SJCRH30 (cell line): Measurements from ENCODE around the gene TMEM198. TPM values are rescaled to one million over a fixed set of nuclear protein-coding genes. Genes with fewer than 3 reads are reported as not detected.
A peak's percentile ranks its signal among the peaks of the same experiment; 100 is the strongest.

Source experiments
- DNase-seq, 2 experiments: peaks; one replicate each; pipeline ENCODE4 v3.0.0-alpha.2; 2015 to 2020
- H3K27ac ChIP-seq: fragments of 250-450 bp; sonication (Bioruptor Pico); 2 replicates; pipeline ENCODE4 v1.5.1; 2020; ENCODE audit warnings: mild to moderate bottlenecking, moderate library complexity
- H3K27me3 ChIP-seq: fragments of 250-450 bp; sonication (Bioruptor Pico); 2 replicates; pipeline ENCODE4 v1.5.1; 2020; ENCODE audit warnings: mild to moderate bottlenecking, moderate library complexity
- H3K36me3 ChIP-seq: fragments of 250-450 bp; sonication (Bioruptor Pico); 2 replicates; pipeline ENCODE4 v1.5.1; 2020; ENCODE audit warnings: mild to moderate bottlenecking, moderate library complexity
- H3K4me1 ChIP-seq: fragments of 250-450 bp; sonication (Bioruptor Pico); 2 replicates; pipeline ENCODE4 v1.5.1; 2020; ENCODE audit warnings: mild to moderate bottlenecking, moderate library complexity
- H3K4me3 ChIP-seq: fragments of 250-450 bp; sonication (Bioruptor Pico); 2 replicates; pipeline ENCODE4 v1.5.1; 2020; ENCODE audit warnings: mild to moderate bottlenecking, moderate library complexity
- H3K9me3 ChIP-seq: fragments of 250-450 bp; sonication (Bioruptor Pico); replicated peaks from 2 replicates; pipeline ENCODE4 v1.5.1; 2020; ENCODE audit warnings: mild to moderate bottlenecking, moderate library complexity
- total RNA-seq: library from RNA; depleted of rRNA; stranded (reverse); fragments of >200 nt; shearing (Covaris generic); gene quantifications from 2 replicates; pipeline ENCODE4 v1.2.3, GENCODE V29; 2014

TMEM198 gene
- total RNA-seq, 1 experiment from 2014 or later = 8.1 TPM

GRCh38 chr2:219567791-219568361 lies 24.0 kb downstream of the TMEM198 start:
- no peak for DNase-seq
- Histone ChIP-seq H3K27ac (no peak overlapping the region), H3K36me3 (peaks cover 10% of the 10 kb centered on the region), H3K4me1 (peaks cover 23% of the 10 kb centered on the region), H3K4me3 (no peak overlapping the region), H3K27me3 (no peaks in the 10 kb centered on the region), H3K9me3 (no peaks in the 10 kb centered on the region)

DNA sequence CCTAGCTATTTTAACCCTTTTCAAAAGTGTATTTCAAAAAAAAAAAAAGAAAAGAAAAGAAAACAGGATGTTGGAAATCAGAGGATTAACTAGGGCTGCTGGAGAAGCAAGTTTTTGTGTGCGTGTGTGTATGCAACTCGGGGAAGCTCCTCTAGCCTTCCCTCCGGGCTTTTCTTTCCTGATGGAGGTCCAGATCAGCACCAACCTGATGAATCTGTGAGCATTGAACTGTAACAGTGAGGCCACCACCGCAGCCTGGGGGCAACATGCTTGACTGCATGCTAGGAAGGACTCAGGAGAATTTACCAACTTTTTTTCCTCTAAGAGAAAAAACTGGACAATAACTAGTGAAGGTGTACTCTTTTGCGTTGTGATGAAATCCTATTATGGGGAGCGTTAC lies 25.2 kb downstream of the TMEM198 start:
- Histone ChIP-seq H3K4me1 (peaks cover 15% of the 10 kb centered on the region), H3K27me3 (no peaks in the 10 kb centered on the region), H3K36me3 (peaks cover 10% of the 10 kb centered on the region), H3K4me3 (no peak overlapping the region), H3K9me3 (no peaks in the 10 kb centered on the region), H3K27ac (no peak overlapping the region)
- DNase-seq = peak; percentile 47 to 64

GRCh38 chr2:219569635-219570034 lies 25.8 kb downstream of the TMEM198 start:
- Histone ChIP-seq H3K4me1 (peaks cover 15% of the 10 kb centered on the region), H3K4me3 (peak overlapping the region; percentile 94), H3K27me3 (no peaks in the 10 kb centered on the region), H3K9me3 (no peaks in the 10 kb centered on the region), H3K36me3 (peaks cover 10% of the 10 kb centered on the region), H3K27ac (no peak overlapping the region)
- DNase-seq = no peak

- peak overlapping the region; percentile 83; the same call in 1 of the 2 replicates for H3K27ac ChIP-seq
These were observed 26.5 kb downstream of the TMEM198 start for GRCh38 chr2:219570194-219570923.

GRCh38 chr2:219570924-219571310 lies 27.1 kb downstream of the TMEM198 start:
- Histone ChIP-seq H3K4me3 (peak overlapping the region; percentile 94), H3K9me3 (no peaks in the 10 kb centered on the region), H3K4me1 (peaks cover 15% of the 10 kb centered on the region), H3K27me3 (no peaks in the 10 kb centered on the region), H3K27ac (peak overlapping the region; percentile 83), H3K36me3 (peaks cover 10% of the 10 kb centered on the region)
- peak; percentile 32 for DNase-seq

More at GRCh38 chr2:219570194-219570923, 26.5 kb downstream of the TMEM198 start:
- Histone ChIP-seq H3K36me3 (peaks cover 10% of the 10 kb centered on the region), H3K4me3 (peak overlapping the region; percentile 94), H3K4me1 (peaks cover 15% of the 10 kb centered on the region), H3K27me3 (no peaks in the 10 kb centered on the region), H3K9me3 (no peaks in the 10 kb centered on the region)
- DNase-seq = peak in 1 of 2 experiments; percentile 33

GRCh38 chr2:219571311-219572236 lies 27.7 kb downstream of the TMEM198 start, which contains the start of gene OBSL1:
OBSL1 (minus strand) TSS chr2:219571539; CDS start chr2:219571232, 307 bp downstream.
- Histone ChIP-seq H3K36me3 (peaks cover 10% of the 10 kb centered on the region), H3K4me1 (peaks cover 18% of the 10 kb centered on the region), H3K27ac (peak within 1 kb of the TSS; percentile 83), H3K27me3 (no peaks in the 10 kb centered on the region), H3K9me3 (no peaks in the 10 kb centered on the region), H3K4me3 (peak within 1 kb of the TSS; percentile 94)
- DNase-seq = peak; percentile 96 to 97

- no peaks in the 10 kb centered on the region for H3K9me3 ChIP-seq
- no peak for DNase-seq
- peaks cover 27% of the 10 kb centered on the region for H3K4me1 ChIP-seq
- peak within 1 kb of the TSS; percentile 94 for H3K4me3 ChIP-seq
- H3K27ac ChIP-seq = peak within 1 kb of the TSS; percentile 83
- no peaks in the 10 kb centered on the region for H3K27me3 ChIP-seq
- H3K36me3 ChIP-seq = peaks cover 10% of the 10 kb centered on the region
These were observed 28.6 kb downstream of the TMEM198 start, which contains the start of gene INHA for GRCh38 chr2:219572237-219573001. INHA (plus strand) TSS chr2:219572310; CDS start chr2:219572375, 65 bp downstream.

GRCh38 chr2:219573166-219573565 lies 29.3 kb downstream of the TMEM198 start:
- Histone ChIP-seq H3K27ac (no peak overlapping the region), H3K4me3 (no peak overlapping the region), H3K4me1 (peaks cover 31% of the 10 kb centered on the region), H3K36me3 (peaks cover 10% of the 10 kb centered on the region), H3K27me3 (no peaks in the 10 kb centered on the region), H3K9me3 (no peaks in the 10 kb centered on the region)
- DNase-seq = no peak

- no peak for DNase-seq
These were observed 30.9 kb downstream of the TMEM198 start for GRCh38 chr2:219574484-219575311.

GRCh38 chr2:219575566-219576504 lies 32.0 kb downstream of the TMEM198 start:
- Histone ChIP-seq H3K4me1 (peaks cover 23% of the 10 kb centered on the region), H3K4me3 (no peak overlapping the region), H3K27me3 (no peaks in the 10 kb centered on the region), H3K9me3 (no peaks in the 10 kb centered on the region), H3K27ac (no peak overlapping the region), H3K36me3 (no peaks in the 10 kb centered on the region)
- DNase-seq = no peak

More at GRCh38 chr2:219574484-219575311, 30.9 kb downstream of the TMEM198 start:
- no peaks in the 10 kb centered on the region for H3K27me3 ChIP-seq
- no peak overlapping the region for H3K4me3 ChIP-seq
- peaks cover 23% of the 10 kb centered on the region for H3K4me1 ChIP-seq
- no peak overlapping the region for H3K27ac ChIP-seq
- H3K36me3 ChIP-seq = peaks cover under 1% of the 10 kb centered on the region
- H3K9me3 ChIP-seq = no peaks in the 10 kb centered on the region

DNA sequence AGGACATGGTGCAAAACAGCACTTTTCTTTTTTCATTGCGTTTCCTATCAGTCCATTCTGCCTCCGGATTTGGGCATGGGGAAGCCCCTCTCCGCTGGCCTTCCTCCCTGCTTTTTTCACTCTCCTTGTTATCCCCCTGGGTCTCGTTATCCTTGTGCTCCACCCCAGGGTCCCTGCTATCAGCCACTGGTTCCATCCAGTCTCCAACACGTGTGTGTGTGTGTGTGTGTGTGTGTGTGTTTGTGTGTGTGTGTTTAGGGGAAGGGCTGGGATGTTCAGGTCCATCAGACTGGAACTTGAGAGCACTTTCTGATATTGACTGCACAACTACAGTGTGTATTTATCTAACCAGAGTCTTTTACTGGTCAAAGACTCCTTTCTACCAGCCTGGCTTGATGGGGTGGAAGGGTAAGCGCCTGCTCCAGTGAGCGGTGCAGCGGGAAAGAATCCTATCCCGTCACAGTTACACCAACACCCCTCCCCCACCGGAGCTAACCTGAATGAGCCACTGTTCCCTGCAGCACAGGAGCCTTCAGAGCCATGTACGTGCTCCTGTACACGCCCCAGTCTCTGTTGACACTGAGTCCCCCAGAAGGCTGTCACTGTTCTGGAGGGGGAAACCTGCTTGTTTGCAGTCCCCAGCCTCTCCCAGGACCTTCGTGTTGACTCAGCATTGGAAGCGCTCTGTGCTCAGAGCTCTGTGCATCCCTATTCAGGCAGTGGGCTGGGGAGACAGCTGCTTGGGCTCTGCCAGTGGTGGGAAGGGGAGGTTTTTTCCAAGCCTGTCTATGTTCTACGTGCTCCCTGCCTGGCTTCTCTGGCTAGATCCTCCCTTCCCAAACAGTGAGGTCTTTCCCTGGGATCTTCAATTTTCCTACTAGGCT lies 32.9 kb downstream of the TMEM198 start:
- H3K36me3 ChIP-seq = no peaks in the 10 kb centered on the region
- H3K9me3 ChIP-seq = no peaks in the 10 kb centered on the region
- H3K4me1 ChIP-seq = peaks cover 22% of the 10 kb centered on the region
- H3K27ac ChIP-seq = peak overlapping the region; percentile 14; the same call in 1 of the 2 replicates
- H3K27me3 ChIP-seq = no peaks in the 10 kb centered on the region
- peak overlapping the region; percentile 32 for H3K4me3 ChIP-seq
- peak; percentile 73 to 86 for DNase-seq
